HepG2 (cell line): ENCODE data around the gene HOMEZ. TPM values are rescaled to one million over a fixed set of nuclear protein-coding genes. Genes with fewer than 3 reads are reported as not detected.

Source experiments
- DMAP1 ChIP-seq: IDR thresholded peaks from 2 replicates; pipeline ENCODE4 v1.6.1; 2016
- HOXA9 ChIP-seq: sonication (generic); formaldehyde crosslinking; IDR thresholded peaks from 2 replicates; pipeline ENCODE4 v1.8.1; 2022; ENCODE audit warnings: missing genetic modification reagents, mild to moderate bottlenecking, moderate library complexity, borderline replicate concordance
- RXRB ChIP-seq: IDR thresholded peaks from 2 replicates; pipeline ENCODE4 v1.6.1; 2016; ENCODE audit warnings: borderline replicate concordance, missing genetic modification reagents, missing compliant biosample characterization
- SIN3A ChIP-seq: IDR thresholded peaks from 2 replicates; pipeline ENCODE4 v1.6.1; 2011; ENCODE audit warnings: low read depth, mild to moderate bottlenecking, control low read depth, low read length, borderline replicate concordance
- TAF1 ChIP-seq: sonication (generic); formaldehyde crosslinking; IDR thresholded peaks from 2 replicates; pipeline ENCODE4 v1.4.0; 2020; ENCODE audit warnings: missing genetic modification reagents
- TGIF2 ChIP-seq: IDR thresholded peaks from 2 replicates; pipeline ENCODE4 v1.6.1; 2016; ENCODE audit warnings: control low read depth, missing compliant biosample characterization
- ZBTB7B ChIP-seq: sonication (generic); formaldehyde crosslinking; IDR thresholded peaks from 2 replicates; pipeline ENCODE4 v1.4.0; 2020; ENCODE audit warnings: missing genetic modification reagents
- ZFP1 ChIP-seq: IDR thresholded peaks from 2 replicates; pipeline ENCODE4 v1.6.1; 2016
- ZNF570 ChIP-seq: sonication (generic); formaldehyde crosslinking; IDR thresholded peaks from 2 replicates; pipeline ENCODE4 v1.4.0; 2020; ENCODE audit warnings: mild to moderate bottlenecking, missing genetic modification reagents, borderline replicate concordance
- ZSCAN21 ChIP-seq: sonication (generic); formaldehyde crosslinking; IDR thresholded peaks from 2 replicates; pipeline ENCODE4 v1.8.0; 2022; ENCODE audit warnings: mild to moderate bottlenecking, missing genetic modification reagents, moderate library complexity, borderline replicate concordance
- polyA plus RNA-seq, 8 experiments: library from polyadenylated mRNA; depleted of rRNA in 3 of 8; stranded (reverse) in 7 of 8; unstranded in 1 of 8; fragments of >200 nt; fragmentation: Illumina TruSeq in 4 of 8; extraction: Trizol in 4 of 8; gene quantifications; 2 replicates each; pipeline versions ENCODE4 v1.2.1 to v1.2.3, GENCODE V29; 2011 to 2016; ENCODE audit warnings: low read depth in 4 of 8, missing spikeins in 1 of 8, mixed read lengths in 1 of 8; ENCODE audit not compliant: insufficient read depth in 1 of 8
- total RNA-seq, 5 experiments: library from RNA; depleted of rRNA; stranded (reverse); fragments of >200 nt; fragmentation: Illumina TruSeq; extraction: Trizol; gene quantifications; 2 replicates each; pipeline ENCODE4 v1.2.3, GENCODE V29; 2016; ENCODE audit warnings: low read depth in 1 of 5
- TF ChIP-seq, protein P1 (sequence below): IDR thresholded peaks from 2 replicates; pipeline ENCODE4 v1.6.1; 2016; ENCODE audit warnings: missing compliant biosample characterization, missing genetic modification reagents, borderline replicate concordance
- TF ChIP-seq, protein P2 (sequence below): IDR thresholded peaks from 2 replicates; pipeline ENCODE4 v1.4.0; 2020; ENCODE audit warnings: mild to moderate bottlenecking, missing genetic modification reagents
- TF ChIP-seq, protein P3 (sequence below): sonication (generic); formaldehyde crosslinking; IDR thresholded peaks from 2 replicates; pipeline ENCODE4 v1.8.1; 2022; ENCODE audit warnings: low read depth, mild to moderate bottlenecking, missing genetic modification reagents
- TF ChIP-seq, protein P4 (sequence below): IDR thresholded peaks from 2 replicates; pipeline ENCODE4 v1.6.1; 2016

HOMEZ gene
- total and polyA plus RNA-seq, 2 of the 13 experiments (the other 11 are each of a cell fraction or from before 2014, with no cell fraction given): 14.5 to 31.8 TPM

DNA sequence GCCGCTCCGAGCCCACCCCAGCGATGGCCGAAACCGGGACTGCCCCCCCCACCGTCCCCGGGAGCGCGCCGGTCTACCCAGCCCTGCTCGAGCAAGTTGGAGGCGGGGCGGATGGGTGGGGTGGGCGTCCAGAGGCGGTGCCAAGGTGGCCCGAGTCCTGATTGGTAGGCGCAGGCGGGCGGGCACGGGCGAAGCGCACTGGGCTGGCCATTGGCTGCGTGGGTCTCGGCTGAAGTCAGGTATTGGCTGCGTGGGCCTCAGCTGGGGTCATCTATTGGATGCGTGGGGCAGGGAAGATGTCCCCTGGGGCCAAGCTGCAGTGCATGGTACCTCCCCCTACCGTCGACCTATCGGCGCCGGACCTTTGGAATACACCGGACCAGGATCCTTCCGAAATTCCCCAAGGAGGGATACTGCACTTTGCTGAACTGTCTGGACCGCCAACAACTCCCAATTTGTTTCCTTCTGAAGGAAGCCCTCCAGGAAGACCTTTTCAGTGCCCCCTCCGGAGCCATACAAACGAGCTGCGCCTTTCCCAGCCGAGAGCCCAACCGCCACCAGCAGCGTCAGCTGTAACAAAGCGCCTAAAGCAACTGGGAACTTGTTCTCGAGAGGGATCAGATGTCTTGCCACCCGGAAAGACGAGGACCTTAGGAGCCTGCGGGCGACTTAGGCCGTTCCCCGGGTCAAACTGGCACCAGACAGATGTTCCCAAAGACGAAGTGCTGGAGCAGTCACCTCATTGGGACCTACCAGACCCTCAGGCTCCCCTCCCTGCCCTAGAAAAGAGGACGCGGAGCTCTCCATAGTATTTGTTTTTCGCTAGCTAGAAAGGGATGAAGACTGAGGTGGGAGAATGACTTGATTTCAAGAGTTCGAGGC lies at the start of gene HOMEZ (continued):
- TF ChIP-seq ZNF570 (CRISPR knock-in tag): no peak
- TF ChIP-seq, protein P1, sequence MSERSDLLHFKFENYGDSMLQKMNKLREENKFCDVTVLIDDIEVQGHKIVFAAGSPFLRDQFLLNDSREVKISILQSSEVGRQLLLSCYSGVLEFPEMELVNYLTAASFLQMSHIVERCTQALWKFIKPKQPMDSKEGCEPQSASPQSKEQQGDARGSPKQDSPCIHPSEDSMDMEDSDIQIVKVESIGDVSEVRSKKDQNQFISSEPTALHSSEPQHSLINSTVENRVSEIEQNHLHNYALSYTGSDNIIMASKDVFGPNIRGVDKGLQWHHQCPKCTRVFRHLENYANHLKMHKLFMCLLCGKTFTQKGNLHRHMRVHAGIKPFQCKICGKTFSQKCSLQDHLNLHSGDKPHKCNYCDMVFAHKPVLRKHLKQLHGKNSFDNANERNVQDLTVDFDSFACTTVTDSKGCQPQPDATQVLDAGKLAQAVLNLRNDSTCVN (CRISPR knock-in tag): peak; percentile 66
- TF ChIP-seq RXRB (CRISPR knock-in tag): peak; percentile 37
- 0 out of 2 replicates have a peak, but pooled peaks have one; percentile 15 for TF ChIP-seq TGIF2 (CRISPR knock-in tag)
- TF ChIP-seq ZBTB7B (CRISPR knock-in tag): peak; percentile 31; the same call in 1 of the 2 replicates
- no peak for TF ChIP-seq HOXA9
- peak; percentile 92 for TF ChIP-seq SIN3A
- peak; percentile 96 for TF ChIP-seq ZSCAN21 (CRISPR knock-in tag)
- TF ChIP-seq, protein P2, sequence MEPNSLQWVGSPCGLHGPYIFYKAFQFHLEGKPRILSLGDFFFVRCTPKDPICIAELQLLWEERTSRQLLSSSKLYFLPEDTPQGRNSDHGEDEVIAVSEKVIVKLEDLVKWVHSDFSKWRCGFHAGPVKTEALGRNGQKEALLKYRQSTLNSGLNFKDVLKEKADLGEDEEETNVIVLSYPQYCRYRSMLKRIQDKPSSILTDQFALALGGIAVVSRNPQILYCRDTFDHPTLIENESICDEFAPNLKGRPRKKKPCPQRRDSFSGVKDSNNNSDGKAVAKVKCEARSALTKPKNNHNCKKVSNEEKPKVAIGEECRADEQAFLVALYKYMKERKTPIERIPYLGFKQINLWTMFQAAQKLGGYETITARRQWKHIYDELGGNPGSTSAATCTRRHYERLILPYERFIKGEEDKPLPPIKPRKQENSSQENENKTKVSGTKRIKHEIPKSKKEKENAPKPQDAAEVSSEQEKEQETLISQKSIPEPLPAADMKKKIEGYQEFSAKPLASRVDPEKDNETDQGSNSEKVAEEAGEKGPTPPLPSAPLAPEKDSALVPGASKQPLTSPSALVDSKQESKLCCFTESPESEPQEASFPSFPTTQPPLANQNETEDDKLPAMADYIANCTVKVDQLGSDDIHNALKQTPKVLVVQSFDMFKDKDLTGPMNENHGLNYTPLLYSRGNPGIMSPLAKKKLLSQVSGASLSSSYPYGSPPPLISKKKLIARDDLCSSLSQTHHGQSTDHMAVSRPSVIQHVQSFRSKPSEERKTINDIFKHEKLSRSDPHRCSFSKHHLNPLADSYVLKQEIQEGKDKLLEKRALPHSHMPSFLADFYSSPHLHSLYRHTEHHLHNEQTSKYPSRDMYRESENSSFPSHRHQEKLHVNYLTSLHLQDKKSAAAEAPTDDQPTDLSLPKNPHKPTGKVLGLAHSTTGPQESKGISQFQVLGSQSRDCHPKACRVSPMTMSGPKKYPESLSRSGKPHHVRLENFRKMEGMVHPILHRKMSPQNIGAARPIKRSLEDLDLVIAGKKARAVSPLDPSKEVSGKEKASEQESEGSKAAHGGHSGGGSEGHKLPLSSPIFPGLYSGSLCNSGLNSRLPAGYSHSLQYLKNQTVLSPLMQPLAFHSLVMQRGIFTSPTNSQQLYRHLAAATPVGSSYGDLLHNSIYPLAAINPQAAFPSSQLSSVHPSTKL (CRISPR knock-in tag): peak; percentile 63
- TF ChIP-seq TAF1 (CRISPR knock-in tag): peak; percentile 97
- TF ChIP-seq DMAP1 (CRISPR knock-in tag): peak; percentile 90
- TF ChIP-seq, protein P3, sequence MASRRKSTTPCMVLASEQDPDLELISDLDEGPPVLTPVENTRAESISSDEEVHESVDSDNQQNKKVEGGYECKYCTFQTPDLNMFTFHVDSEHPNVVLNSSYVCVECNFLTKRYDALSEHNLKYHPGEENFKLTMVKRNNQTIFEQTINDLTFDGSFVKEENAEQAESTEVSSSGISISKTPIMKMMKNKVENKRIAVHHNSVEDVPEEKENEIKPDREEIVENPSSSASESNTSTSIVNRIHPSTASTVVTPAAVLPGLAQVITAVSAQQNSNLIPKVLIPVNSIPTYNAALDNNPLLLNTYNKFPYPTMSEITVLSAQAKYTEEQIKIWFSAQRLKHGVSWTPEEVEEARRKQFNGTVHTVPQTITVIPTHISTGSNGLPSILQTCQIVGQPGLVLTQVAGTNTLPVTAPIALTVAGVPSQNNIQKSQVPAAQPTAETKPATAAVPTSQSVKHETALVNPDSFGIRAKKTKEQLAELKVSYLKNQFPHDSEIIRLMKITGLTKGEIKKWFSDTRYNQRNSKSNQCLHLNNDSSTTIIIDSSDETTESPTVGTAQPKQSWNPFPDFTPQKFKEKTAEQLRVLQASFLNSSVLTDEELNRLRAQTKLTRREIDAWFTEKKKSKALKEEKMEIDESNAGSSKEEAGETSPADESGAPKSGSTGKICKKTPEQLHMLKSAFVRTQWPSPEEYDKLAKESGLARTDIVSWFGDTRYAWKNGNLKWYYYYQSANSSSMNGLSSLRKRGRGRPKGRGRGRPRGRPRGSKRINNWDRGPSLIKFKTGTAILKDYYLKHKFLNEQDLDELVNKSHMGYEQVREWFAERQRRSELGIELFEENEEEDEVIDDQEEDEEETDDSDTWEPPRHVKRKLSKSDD (CRISPR knock-in tag): no peak
- TF ChIP-seq, protein P4, sequence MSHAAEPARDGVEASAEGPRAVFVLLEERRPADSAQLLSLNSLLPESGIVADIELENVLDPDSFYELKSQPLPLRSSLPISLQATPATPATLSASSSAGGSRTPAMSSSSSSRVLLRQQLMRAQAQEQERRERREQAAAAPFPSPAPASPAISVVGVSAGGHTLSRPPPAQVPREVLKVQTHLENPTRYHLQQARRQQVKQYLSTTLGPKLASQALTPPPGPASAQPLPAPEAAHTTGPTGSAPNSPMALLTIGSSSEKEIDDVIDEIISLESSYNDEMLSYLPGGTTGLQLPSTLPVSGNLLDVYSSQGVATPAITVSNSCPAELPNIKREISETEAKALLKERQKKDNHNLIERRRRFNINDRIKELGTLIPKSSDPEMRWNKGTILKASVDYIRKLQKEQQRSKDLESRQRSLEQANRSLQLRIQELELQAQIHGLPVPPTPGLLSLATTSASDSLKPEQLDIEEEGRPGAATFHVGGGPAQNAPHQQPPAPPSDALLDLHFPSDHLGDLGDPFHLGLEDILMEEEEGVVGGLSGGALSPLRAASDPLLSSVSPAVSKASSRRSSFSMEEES (CRISPR knock-in tag): peak; percentile 37; the same call in 1 of the 2 replicates
- peak; percentile 23; the same call in 1 of the 2 replicates for TF ChIP-seq ZFP1 (CRISPR knock-in tag)
